Lung (tissue), 12 donors: ENCODE results near the gene PLVAP. TPM values are rescaled to one million over a fixed set of nuclear protein-coding genes. Genes with fewer than 3 reads are reported as not detected.

Experiments used
- ATAC-seq: fragments of 200-7000 bp; cut with Tn5 transposase; one replicate; pipeline ENCODE4 v1.9.1; 2020; ENCODE audit warnings: moderate number of reproducible peaks; ENCODE audit not compliant: insufficient read depth, low FRiP score
- DNase-seq, 3 donors: peaks; one replicate each; pipeline ENCODE4 v3.0.0-alpha.2; 2013 to 2017
- H3K27ac ChIP-seq, 2 donors: one replicate each; pipeline ENCODE4 v1.5.1; 2013; ENCODE audit warnings: mild to moderate bottlenecking in 2 of 2, moderate library complexity in 2 of 2, control low read depth in 1 of 2, inconsistent platforms in 1 of 2, low read depth in 1 of 2, low read length in 1 of 2
- H3K27me3 ChIP-seq, 3 donors: one replicate each; pipeline ENCODE4 v1.5.1; 2013; ENCODE audit warnings: low read length in 2 of 3; ENCODE audit not compliant: control insufficient read depth in 3 of 3, insufficient read depth in 3 of 3
- H3K36me3 ChIP-seq, 4 donors: one replicate each; pipeline ENCODE4 v1.5.1; 2013; ENCODE audit warnings: low read length in 4 of 4, mild to moderate bottlenecking in 1 of 4, moderate library complexity in 1 of 4; ENCODE audit not compliant: control insufficient read depth in 4 of 4, insufficient read depth in 4 of 4
- H3K4me1 ChIP-seq, 5 donors: one replicate each; pipeline ENCODE4 v1.5.1; 2013; ENCODE audit warnings: low read length in 5 of 5, mild to moderate bottlenecking in 2 of 5, moderate library complexity in 1 of 5; ENCODE audit not compliant: control insufficient read depth in 5 of 5, insufficient read depth in 5 of 5
- H3K4me3 ChIP-seq: one replicate; pipeline ENCODE4 v1.5.1; 2013; ENCODE audit warnings: mild to moderate bottlenecking, control low read depth, moderate library complexity
- H3K9ac ChIP-seq, 2 donors: one replicate each; pipeline ENCODE4 v1.5.1; 2013; ENCODE audit warnings: low read length in 2 of 2, control low read depth in 1 of 2; ENCODE audit not compliant: insufficient read depth in 1 of 2
- H3K9me3 ChIP-seq, 4 donors: one replicate each; pipeline ENCODE4 v1.5.1; 2013; ENCODE audit warnings: low read length in 3 of 4, mild to moderate bottlenecking in 1 of 4, moderate library complexity in 1 of 4; ENCODE audit not compliant: control insufficient read depth in 4 of 4, insufficient read depth in 3 of 4
- CTCF ChIP-seq: IDR thresholded peaks from 2 replicates; pipeline ENCODE4 v1.5.1; 2012; ENCODE audit warnings: mild to moderate bottlenecking; ENCODE audit errors: control extremely low read depth, extremely low read depth
- WGBS, 2 donors: extraction: QIAGEN DNeasy Blood & Tissue Kit; methylation state at CpG; one replicate each; pipeline ENCODE4 v1.1.7; 2013; 5-methylcytosine and 5-hydroxymethylcytosine counted together
- polyA plus RNA-seq, 2 donors: library from polyadenylated mRNA; stranded (reverse); fragments of 200-250 nt; gene quantifications; one replicate each; pipeline ENCODE4 v1.2.1, GENCODE V29; 2013
- total RNA-seq, 2 donors: library from RNA; depleted of rRNA in 1 of 2; stranded (reverse); fragments of >200 nt in 1 of 2; gene quantifications; one replicate each; pipeline ENCODE4 v1.2.1, GENCODE V29; 2014 to 2021
- donor health status: control.
- donor health status: control.
- donor health status: Bipolar disorder and iron deficiency.
- donor health status: healthy.
- donor health status: DM: yes; HTN: yes; CAD: no.

PLVAP gene
- total and polyA plus RNA-seq, 4 donors, result 6.4 to 55.0 (median 25.8) TPM

GRCh38 chr19:17358395-17358794 lies 18.7 kb downstream of the PLVAP start:
- no peaks in the 10 kb centered on the region for H3K36me3 ChIP-seq
- H3K4me3 ChIP-seq, result no peak overlapping the region
- no peak for TF ChIP-seq CTCF
- 76 to 93% methylated on average over 7 of the region's 7 CpGs for WGBS, 2 donors
- H3K9me3 ChIP-seq, result no peaks in the 10 kb centered on the region
- peak overlapping the region in 1 of 2 donors; percentile 27 for H3K27ac ChIP-seq
- no peaks in the 10 kb centered on the region for H3K27me3 ChIP-seq
- no peak for ATAC-seq
- no peak overlapping the region for H3K9ac ChIP-seq
- peaks cover 0 to 6% (median 0%) of the 10 kb centered on the region in 5 donors for H3K4me1 ChIP-seq
- DNase-seq, result no peak

GRCh38 chr19:17357724-17358123 lies 19.4 kb downstream of the PLVAP start:
- Histone ChIP-seq H3K27me3 (no peaks in the 10 kb centered on the region), H3K9me3 (no peaks in the 10 kb centered on the region), H3K27ac (peak overlapping the region in 1 of 2 donors; percentile 27), H3K9ac (no peak overlapping the region), H3K4me3 (no peak overlapping the region), H3K4me1 (peaks cover 0 to 12% (median 0%) of the 10 kb centered on the region in 5 donors), H3K36me3 (no peaks in the 10 kb centered on the region)
- DNase-seq (no peak), ATAC-seq (no peak)
- TF ChIP-seq CTCF, result no peak
- WGBS, 2 donors, result 44 to 77% methylated on average over 11 of the region's 11 CpGs

DNA sequence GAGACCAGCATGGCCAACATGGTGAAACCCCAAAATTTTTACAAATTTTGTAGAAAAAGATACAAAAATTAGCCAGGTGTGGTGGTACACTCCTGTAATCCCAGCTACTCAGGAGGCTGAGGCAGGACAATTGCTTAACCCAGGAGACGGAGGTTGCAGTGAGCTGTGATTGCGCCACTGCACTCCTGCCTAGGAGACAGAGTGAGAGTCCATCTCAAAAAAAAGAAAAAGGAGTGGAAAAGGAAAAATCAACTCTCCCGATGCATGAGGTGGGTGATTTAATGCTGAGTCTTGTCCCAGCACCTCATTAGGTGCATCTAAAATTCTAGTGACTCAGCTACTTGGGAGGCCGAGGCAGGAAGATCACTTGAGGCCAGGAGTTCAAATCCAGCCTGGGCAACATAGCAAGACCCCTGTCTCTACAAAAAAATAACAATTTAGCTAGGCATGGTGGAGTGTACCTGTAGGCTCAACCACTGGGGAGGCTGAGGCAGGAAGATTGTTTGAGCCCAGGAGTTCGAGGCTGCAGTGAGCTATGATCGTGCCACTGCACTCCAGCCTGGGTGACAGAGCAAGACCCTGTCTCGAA lies 20.0 kb downstream of the PLVAP start:
- TF ChIP-seq CTCF, result no peak
- Histone ChIP-seq H3K9me3 (no peaks in the 10 kb centered on the region), H3K27me3 (no peaks in the 10 kb centered on the region), H3K27ac (no peak overlapping the region), H3K4me3 (no peak overlapping the region), H3K4me1 (peaks cover 0 to 14% (median 0%) of the 10 kb centered on the region in 5 donors), H3K9ac (no peak overlapping the region), H3K36me3 (no peaks in the 10 kb centered on the region)
- DNase-seq, result no peak
- ATAC-seq, result no peak
- 74 to 79% methylated on average over 7 of the region's 7 CpGs for WGBS, 2 donors

DNA sequence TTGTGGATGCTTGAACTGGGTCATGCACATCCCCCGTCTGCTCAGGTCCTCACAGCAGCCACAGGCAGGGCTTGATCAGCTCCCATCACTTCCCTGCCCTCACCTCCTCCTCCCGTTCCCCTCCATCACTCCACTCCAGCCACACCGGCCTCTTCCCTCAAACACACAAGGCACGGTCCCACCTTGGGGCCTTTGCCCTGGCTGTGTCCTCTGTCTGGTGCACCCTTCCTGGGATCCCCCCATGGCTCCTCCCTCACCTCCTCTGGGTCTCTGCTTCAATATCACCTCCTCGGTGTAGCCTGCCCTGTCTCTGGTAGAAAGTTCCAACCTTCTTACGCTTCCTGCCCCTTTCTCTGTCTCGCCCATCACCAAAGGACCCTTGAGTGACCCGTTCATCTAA lies 23.8 kb downstream of the PLVAP start:
- Histone ChIP-seq H3K9ac (no peak overlapping the region), H3K27ac (no peak overlapping the region), H3K9me3 (no peaks in the 10 kb centered on the region), H3K27me3 (peaks cover 0 to 4% (median 0%) of the 10 kb centered on the region in 3 donors), H3K4me1 (peaks cover 0 to 21% (median 0%) of the 10 kb centered on the region in 5 donors), H3K4me3 (no peak overlapping the region), H3K36me3 (no peaks in the 10 kb centered on the region)
- TF ChIP-seq CTCF, result no peak
- no peak for ATAC-seq
- 79 to 91% methylated on average over 8 of the region's 8 CpGs for WGBS, 2 donors
- no peak for DNase-seq
